ENCODE results near the gene PTPRT. TPM values are rescaled to one million over a fixed set of nuclear protein-coding genes. Genes with fewer than 3 reads are reported as not detected.

The PTPRT gene
- total and polyA plus RNA-seq, 2 of the 13 experiments (the other 11 are each of a cell fraction or from before 2014, with no cell fraction given) = under 0.01 to 0.09 TPM

DNA sequence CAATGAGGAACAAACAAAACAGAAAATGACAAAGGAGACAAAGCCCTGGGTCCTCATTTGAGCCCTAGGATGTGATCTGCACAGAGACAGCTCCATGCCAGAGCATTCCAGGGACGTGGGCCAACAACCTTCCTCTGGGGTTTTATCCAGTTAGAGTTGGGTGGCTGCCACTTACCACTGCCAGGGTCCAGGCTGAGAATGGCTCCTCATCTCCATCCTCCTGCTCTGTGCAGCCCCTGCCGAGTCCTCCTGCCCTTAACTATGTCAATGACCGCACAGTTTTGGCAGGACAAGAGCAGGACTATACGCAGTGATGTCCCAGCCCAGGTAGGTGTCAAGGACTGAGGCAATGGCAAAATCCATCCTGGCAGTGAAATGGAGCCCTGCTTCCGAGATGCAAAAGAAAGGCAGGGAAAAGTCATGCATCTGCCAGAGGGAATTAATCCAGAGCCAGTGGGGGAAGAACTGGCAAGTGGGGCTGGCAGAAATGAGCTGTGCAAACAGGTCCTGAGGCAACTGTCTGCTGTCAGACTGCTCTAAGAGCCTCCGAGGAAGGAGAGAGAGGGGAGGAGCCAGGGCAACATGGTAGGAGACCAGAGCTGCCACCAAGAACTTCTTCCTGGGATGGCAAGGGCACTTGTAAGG lies 449.4 kb downstream of the PTPRT start (continued):
- TF ChIP-seq, protein P1, sequence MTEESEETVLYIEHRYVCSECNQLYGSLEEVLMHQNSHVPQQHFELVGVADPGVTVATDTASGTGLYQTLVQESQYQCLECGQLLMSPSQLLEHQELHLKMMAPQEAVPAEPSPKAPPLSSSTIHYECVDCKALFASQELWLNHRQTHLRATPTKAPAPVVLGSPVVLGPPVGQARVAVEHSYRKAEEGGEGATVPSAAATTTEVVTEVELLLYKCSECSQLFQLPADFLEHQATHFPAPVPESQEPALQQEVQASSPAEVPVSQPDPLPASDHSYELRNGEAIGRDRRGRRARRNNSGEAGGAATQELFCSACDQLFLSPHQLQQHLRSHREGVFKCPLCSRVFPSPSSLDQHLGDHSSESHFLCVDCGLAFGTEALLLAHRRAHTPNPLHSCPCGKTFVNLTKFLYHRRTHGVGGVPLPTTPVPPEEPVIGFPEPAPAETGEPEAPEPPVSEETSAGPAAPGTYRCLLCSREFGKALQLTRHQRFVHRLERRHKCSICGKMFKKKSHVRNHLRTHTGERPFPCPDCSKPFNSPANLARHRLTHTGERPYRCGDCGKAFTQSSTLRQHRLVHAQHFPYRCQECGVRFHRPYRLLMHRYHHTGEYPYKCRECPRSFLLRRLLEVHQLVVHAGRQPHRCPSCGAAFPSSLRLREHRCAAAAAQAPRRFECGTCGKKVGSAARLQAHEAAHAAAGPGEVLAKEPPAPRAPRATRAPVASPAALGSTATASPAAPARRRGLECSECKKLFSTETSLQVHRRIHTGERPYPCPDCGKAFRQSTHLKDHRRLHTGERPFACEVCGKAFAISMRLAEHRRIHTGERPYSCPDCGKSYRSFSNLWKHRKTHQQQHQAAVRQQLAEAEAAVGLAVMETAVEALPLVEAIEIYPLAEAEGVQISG (CRISPR knock-in tag; IDR thresholded peaks at IDR 0.05) = no peak
- TF ChIP-seq, protein P2, sequence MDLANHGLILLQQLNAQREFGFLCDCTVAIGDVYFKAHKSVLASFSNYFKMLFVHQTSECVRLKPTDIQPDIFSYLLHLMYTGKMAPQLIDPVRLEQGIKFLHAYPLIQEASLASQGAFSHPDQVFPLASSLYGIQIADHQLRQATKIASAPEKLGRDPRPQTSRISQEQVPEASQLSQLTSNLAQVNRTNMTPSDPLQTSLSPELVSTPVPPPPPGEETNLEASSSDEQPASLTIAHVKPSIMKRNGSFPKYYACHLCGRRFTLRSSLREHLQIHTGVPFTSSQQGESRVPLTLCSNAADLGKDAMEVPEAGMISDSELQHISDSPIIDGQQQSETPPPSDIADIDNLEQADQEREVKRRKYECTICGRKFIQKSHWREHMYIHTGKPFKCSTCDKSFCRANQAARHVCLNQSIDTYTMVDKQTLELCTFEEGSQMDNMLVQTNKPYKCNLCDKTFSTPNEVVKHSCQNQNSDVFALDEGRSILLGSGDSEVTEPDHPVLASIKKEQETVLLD (CRISPR knock-in tag; IDR thresholded peaks at IDR 0.05; ENCODE audit: low read depth) = no peak
- TF ChIP-seq ZNF557 (CRISPR knock-in tag; IDR thresholded peaks at IDR 0.05) (no peak), ZNF674 (CRISPR knock-in tag; IDR thresholded peaks at IDR 0.05; ENCODE audit: low read depth) (no peak), AHR (CRISPR knock-in tag; IDR thresholded peaks at IDR 0.05) (no peak), HHEX (CRISPR knock-in tag; IDR thresholded peaks at IDR 0.05) (no peak), KMT2B (CRISPR knock-in tag; IDR thresholded peaks at IDR 0.05) (no peak)
- TF ChIP-seq, protein P3, sequence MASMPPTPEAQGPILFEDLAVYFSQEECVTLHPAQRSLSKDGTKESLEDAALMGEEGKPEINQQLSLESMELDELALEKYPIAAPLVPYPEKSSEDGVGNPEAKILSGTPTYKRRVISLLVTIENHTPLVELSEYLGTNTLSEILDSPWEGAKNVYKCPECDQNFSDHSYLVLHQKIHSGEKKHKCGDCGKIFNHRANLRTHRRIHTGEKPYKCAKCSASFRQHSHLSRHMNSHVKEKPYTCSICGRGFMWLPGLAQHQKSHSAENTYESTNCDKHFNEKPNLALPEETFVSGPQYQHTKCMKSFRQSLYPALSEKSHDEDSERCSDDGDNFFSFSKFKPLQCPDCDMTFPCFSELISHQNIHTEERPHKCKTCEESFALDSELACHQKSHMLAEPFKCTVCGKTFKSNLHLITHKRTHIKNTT (CRISPR knock-in tag; IDR thresholded peaks at IDR 0.05) = no peak
- TF ChIP-seq, protein P4, sequence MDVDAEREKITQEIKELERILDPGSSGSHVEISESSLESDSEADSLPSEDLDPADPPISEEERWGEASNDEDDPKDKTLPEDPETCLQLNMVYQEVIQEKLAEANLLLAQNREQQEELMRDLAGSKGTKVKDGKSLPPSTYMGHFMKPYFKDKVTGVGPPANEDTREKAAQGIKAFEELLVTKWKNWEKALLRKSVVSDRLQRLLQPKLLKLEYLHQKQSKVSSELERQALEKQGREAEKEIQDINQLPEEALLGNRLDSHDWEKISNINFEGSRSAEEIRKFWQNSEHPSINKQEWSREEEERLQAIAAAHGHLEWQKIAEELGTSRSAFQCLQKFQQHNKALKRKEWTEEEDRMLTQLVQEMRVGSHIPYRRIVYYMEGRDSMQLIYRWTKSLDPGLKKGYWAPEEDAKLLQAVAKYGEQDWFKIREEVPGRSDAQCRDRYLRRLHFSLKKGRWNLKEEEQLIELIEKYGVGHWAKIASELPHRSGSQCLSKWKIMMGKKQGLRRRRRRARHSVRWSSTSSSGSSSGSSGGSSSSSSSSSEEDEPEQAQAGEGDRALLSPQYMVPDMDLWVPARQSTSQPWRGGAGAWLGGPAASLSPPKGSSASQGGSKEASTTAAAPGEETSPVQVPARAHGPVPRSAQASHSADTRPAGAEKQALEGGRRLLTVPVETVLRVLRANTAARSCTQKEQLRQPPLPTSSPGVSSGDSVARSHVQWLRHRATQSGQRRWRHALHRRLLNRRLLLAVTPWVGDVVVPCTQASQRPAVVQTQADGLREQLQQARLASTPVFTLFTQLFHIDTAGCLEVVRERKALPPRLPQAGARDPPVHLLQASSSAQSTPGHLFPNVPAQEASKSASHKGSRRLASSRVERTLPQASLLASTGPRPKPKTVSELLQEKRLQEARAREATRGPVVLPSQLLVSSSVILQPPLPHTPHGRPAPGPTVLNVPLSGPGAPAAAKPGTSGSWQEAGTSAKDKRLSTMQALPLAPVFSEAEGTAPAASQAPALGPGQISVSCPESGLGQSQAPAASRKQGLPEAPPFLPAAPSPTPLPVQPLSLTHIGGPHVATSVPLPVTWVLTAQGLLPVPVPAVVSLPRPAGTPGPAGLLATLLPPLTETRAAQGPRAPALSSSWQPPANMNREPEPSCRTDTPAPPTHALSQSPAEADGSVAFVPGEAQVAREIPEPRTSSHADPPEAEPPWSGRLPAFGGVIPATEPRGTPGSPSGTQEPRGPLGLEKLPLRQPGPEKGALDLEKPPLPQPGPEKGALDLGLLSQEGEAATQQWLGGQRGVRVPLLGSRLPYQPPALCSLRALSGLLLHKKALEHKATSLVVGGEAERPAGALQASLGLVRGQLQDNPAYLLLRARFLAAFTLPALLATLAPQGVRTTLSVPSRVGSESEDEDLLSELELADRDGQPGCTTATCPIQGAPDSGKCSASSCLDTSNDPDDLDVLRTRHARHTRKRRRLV (CRISPR knock-in tag; IDR thresholded peaks at IDR 0.05) = no peak
